ENCODE data around the gene E2F4. TPM values are rescaled to one million over a fixed set of nuclear protein-coding genes. Genes with fewer than 3 reads are reported as not detected.

Gene E2F4
- total and polyA plus RNA-seq, 10 of the 15 experiments (the other 5 are each of a cell fraction or from before 2014, with no cell fraction given): 11.7 to 132 (median 95.9) TPM

GRCh38 chr16:67226804-67227566, 35.0 kb downstream of the E2F4 start, which contains the start of gene TMEM208 (continued):
- peak; percentile 66 for TF ChIP-seq MAX (IDR thresholded peaks at IDR 0.05; ENCODE audit: low read depth, low read length)
- TF ChIP-seq MEF2B (IDR thresholded peaks at IDR 0.05; ENCODE audit: partially characterized antibody, poor library complexity, severe bottlenecking): peak; percentile 33
- peak; percentile 82 for TF ChIP-seq ATF7 (IDR thresholded peaks at IDR 0.05; ENCODE audit: low read depth)
- no peak for TF ChIP-seq ETV6 (conservative IDR thresholded peaks at IDR 0.05 in 1 of 2, IDR thresholded peaks at IDR 0.05 in 1 of 2; ENCODE audit: borderline replicate concordance in 1 of 2, low read depth in 1 of 2)
- TF ChIP-seq ZNF217 (IDR thresholded peaks at IDR 0.05): no peak
- no peak for TF ChIP-seq EP300 (IDR thresholded peaks at IDR 0.05; ENCODE audit: borderline replicate concordance in 1 of 2, control insufficient read depth in 1 of 2, low read depth in 2 of 2, low read length in 2 of 2)
- TF ChIP-seq RCOR1 (conservative IDR thresholded peaks at IDR 0.05; ENCODE audit: low read depth, low read length): 0 out of 2 replicates have a peak, but pooled peaks have one; percentile 44
- TF ChIP-seq, protein P1, sequence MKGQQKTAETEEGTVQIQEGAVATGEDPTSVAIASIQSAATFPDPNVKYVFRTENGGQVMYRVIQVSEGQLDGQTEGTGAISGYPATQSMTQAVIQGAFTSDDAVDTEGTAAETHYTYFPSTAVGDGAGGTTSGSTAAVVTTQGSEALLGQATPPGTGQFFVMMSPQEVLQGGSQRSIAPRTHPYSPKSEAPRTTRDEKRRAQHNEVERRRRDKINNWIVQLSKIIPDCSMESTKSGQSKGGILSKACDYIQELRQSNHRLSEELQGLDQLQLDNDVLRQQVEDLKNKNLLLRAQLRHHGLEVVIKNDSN (IDR thresholded peaks at IDR 0.05; ENCODE audit: borderline replicate concordance, extremely low read length, insufficient read depth, low read depth, low read length): no peak
- peak; percentile 86; the same call in 1 of the 2 replicates for TF ChIP-seq HDGF (IDR thresholded peaks at IDR 0.05)
- TF ChIP-seq ZNF384 (IDR thresholded peaks at IDR 0.05; ENCODE audit: borderline replicate concordance, low read depth, low read length): 0 out of 2 replicates have a peak, but pooled peaks have one; percentile 9
- TF ChIP-seq, protein P2, sequence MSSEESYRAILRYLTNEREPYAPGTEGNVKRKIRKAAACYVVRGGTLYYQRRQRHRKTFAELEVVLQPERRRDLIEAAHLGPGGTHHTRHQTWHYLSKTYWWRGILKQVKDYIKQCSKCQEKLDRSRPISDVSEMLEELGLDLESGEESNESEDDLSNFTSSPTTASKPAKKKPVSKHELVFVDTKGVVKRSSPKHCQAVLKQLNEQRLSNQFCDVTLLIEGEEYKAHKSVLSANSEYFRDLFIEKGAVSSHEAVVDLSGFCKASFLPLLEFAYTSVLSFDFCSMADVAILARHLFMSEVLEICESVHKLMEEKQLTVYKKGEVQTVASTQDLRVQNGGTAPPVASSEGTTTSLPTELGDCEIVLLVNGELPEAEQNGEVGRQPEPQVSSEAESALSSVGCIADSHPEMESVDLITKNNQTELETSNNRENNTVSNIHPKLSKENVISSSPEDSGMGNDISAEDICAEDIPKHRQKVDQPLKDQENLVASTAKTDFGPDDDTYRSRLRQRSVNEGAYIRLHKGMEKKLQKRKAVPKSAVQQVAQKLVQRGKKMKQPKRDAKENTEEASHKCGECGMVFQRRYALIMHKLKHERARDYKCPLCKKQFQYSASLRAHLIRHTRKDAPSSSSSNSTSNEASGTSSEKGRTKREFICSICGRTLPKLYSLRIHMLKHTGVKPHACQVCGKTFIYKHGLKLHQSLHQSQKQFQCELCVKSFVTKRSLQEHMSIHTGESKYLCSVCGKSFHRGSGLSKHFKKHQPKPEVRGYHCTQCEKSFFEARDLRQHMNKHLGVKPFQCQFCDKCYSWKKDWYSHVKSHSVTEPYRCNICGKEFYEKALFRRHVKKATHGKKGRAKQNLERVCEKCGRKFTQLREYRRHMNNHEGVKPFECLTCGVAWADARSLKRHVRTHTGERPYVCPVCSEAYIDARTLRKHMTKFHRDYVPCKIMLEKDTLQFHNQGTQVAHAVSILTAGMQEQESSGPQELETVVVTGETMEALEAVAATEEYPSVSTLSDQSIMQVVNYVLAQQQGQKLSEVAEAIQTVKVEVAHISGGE (CRISPR knock-in tag; IDR thresholded peaks at IDR 0.05): no peak
- no peak for TF ChIP-seq KAT2A (conservative IDR thresholded peaks at IDR 0.05; ENCODE audit: control insufficient read depth, low read depth, low read length)
- peak; percentile 81; the same call in 1 of the 2 replicates for TF ChIP-seq SMAD5 (IDR thresholded peaks at IDR 0.05; ENCODE audit: low read depth)
- peak; percentile 53 for TF ChIP-seq TBL1XR1 (IDR thresholded peaks at IDR 0.05; ENCODE audit: low read depth, low read length)
- TF ChIP-seq MXI1 (IDR thresholded peaks at IDR 0.05; ENCODE audit: low read depth, low read length): peak; percentile 93
- TF ChIP-seq SKIL (IDR thresholded peaks at IDR 0.05; ENCODE audit: low read depth, poor library complexity, severe bottlenecking): no peak
- TF ChIP-seq BCLAF1 (IDR thresholded peaks at IDR 0.05): no peak
- no peak for TF ChIP-seq TCF3 (IDR thresholded peaks at IDR 0.05; ENCODE audit: borderline replicate concordance, insufficient read depth, low read depth, low read length)
